ENCODE results near the gene DYNC2I2.

DYNC2I2 gene

GRCh38 chr9:128610897-128611296 is 45.8 kb downstream of the DYNC2I2 start:
- Histone ChIP-seq H3K27ac (no peak overlapping the region), H3K9me3 (no peaks in the 10 kb centered on the region), H3K27me3 (no peaks in the 10 kb centered on the region), H3K36me3 (peaks cover 98% of the 10 kb centered on the region), H3K4me1 (ENCODE audit: control insufficient read depth in 1 of 2, insufficient read depth in 1 of 2, low read depth in 1 of 2, low read length in 1 of 2) (no peaks in the 10 kb centered on the region), H3K4me3 (ENCODE audit: low read depth in 1 of 2, low read length in 1 of 2) (no peak overlapping the region)
- TF ChIP-seq CTCF (IDR thresholded peaks at IDR 0.05), result no peak

GRCh38 chr9:128607642-128608350 is 48.9 kb downstream of the DYNC2I2 start:
- Histone ChIP-seq H3K4me1 (ENCODE audit: control insufficient read depth in 1 of 2, insufficient read depth in 1 of 2, low read depth in 1 of 2, low read length in 1 of 2) (no peaks in the 10 kb centered on the region), H3K27me3 (no peaks in the 10 kb centered on the region), H3K27ac (no peak overlapping the region), H3K36me3 (peaks cover 95% of the 10 kb centered on the region), H3K4me3 (ENCODE audit: low read depth in 1 of 2, low read length in 1 of 2) (no peak overlapping the region), H3K9me3 (no peaks in the 10 kb centered on the region)
- TF ChIP-seq CTCF (IDR thresholded peaks at IDR 0.05), result no peak

GRCh38 chr9:128603697-128604096 is 53.0 kb downstream of the DYNC2I2 start:
- no peak overlapping the region for H3K27ac ChIP-seq
- H3K36me3 ChIP-seq, result peaks cover 84% of the 10 kb centered on the region
- H3K9me3 ChIP-seq, result no peaks in the 10 kb centered on the region
- TF ChIP-seq CTCF (IDR thresholded peaks at IDR 0.05), result no peak
- H3K4me1 ChIP-seq (ENCODE audit: control insufficient read depth in 1 of 2, insufficient read depth in 1 of 2, low read depth in 1 of 2, low read length in 1 of 2), result no peaks in the 10 kb centered on the region
- H3K27me3 ChIP-seq, result no peaks in the 10 kb centered on the region
- H3K4me3 ChIP-seq (ENCODE audit: low read depth in 1 of 2, low read length in 1 of 2), result no peak overlapping the region

- Histone ChIP-seq H3K27me3 (no peaks in the 10 kb centered on the region), H3K4me1 (ENCODE audit: control insufficient read depth in 1 of 2, insufficient read depth in 1 of 2, low read depth in 1 of 2, low read length in 1 of 2) (peaks cover 0 to 3% of the 10 kb centered on the region in 2 experiments), H3K4me3 (ENCODE audit: low read depth in 1 of 2, low read length in 1 of 2) (no peak overlapping the region), H3K36me3 (peaks cover 75% of the 10 kb centered on the region), H3K27ac (no peak overlapping the region), H3K9me3 (no peaks in the 10 kb centered on the region)
- TF ChIP-seq CTCF (IDR thresholded peaks at IDR 0.05), result no peak
These were observed 56.5 kb downstream of the DYNC2I2 start for GRCh38 chr9:128600099-128600498.

- peaks cover 89% of the 10 kb centered on the region for H3K36me3 ChIP-seq
- H3K9me3 ChIP-seq, result no peaks in the 10 kb centered on the region
- no peak overlapping the region for H3K4me3 ChIP-seq (ENCODE audit: low read depth in 1 of 2, low read length in 1 of 2)
- H3K27ac ChIP-seq, result no peak overlapping the region
- peaks cover 0 to 3% of the 10 kb centered on the region in 2 experiments for H3K4me1 ChIP-seq (ENCODE audit: control insufficient read depth in 1 of 2, insufficient read depth in 1 of 2, low read depth in 1 of 2, low read length in 1 of 2)
- no peaks in the 10 kb centered on the region for H3K27me3 ChIP-seq
- TF ChIP-seq CTCF (IDR thresholded peaks at IDR 0.05), result no peak
These were observed 61.2 kb downstream of the DYNC2I2 start for GRCh38 chr9:128595471-128595870.
